Dendritic cell treated with granulocyte-macrophage colony-stimulating factor and Interleukin-4, amounts not matched to agents 40 ng/mL and 50 ng/mL, for 4 days (primary cell): ENCODE results near the gene ERI3.

Source experiments
- H3K27ac Mint-ChIP-seq: one replicate; pipeline ENCODE4 v1.8.0; 2022; ENCODE audit warnings: mild to moderate bottlenecking, mixed read lengths
- H3K27me3 Mint-ChIP-seq: one replicate; pipeline ENCODE4 v1.8.0; 2022; ENCODE audit warnings: mild to moderate bottlenecking, mixed read lengths
- H3K36me3 Mint-ChIP-seq: one replicate; pipeline ENCODE4 v1.8.0; 2022; ENCODE audit warnings: low read depth, mixed read lengths
- H3K4me1 Mint-ChIP-seq: one replicate; pipeline ENCODE4 v1.8.0; 2022; ENCODE audit warnings: low read depth, mixed read lengths
- H3K4me3 Mint-ChIP-seq: one replicate; pipeline ENCODE4 v1.8.0; 2022; ENCODE audit warnings: mild to moderate bottlenecking, moderate library complexity, mixed read lengths
- H3K9me3 Mint-ChIP-seq: one replicate; pipeline ENCODE4 v1.8.0; 2022; ENCODE audit warnings: mixed read lengths
- intact Hi-C: fragments of 100-400 bp; cut with micrococcal nuclease; formaldehyde crosslinking; loops from one replicate; pipeline ENCODE4 v1.15.0; 2022

ERI3 gene

DNA sequence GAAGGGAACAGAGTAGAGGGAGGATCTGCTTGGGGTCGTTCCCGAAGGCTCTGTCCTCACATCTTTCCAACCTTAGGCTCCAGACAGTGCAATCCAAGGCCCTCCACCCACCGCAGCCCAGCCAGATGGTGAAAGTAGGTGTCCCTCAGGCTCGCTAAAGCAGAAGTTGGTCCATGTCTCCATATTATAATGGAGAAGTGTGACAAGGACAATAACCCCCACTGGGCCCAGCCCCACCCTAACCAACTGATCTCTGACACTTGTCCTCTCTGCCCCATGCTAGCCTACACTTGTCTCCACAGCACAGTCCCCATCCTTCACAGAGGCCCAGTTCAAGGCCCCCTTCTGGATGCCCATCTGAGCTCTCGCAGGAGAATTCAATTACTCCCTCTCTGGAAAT lies 93.1 kb downstream of the ERI3 start:
- Mint-ChIP-seq H3K9me3 (no peaks in the 10 kb centered on the region), H3K27me3 (no peaks in the 10 kb centered on the region), H3K36me3 (no peaks in the 10 kb centered on the region), H3K4me3 (no peak overlapping the region), H3K4me1 (peaks cover 64% of the 10 kb centered on the region), H3K27ac (peak overlapping the region; percentile 82)
- intact Hi-C loops: no loop called here

DNA sequence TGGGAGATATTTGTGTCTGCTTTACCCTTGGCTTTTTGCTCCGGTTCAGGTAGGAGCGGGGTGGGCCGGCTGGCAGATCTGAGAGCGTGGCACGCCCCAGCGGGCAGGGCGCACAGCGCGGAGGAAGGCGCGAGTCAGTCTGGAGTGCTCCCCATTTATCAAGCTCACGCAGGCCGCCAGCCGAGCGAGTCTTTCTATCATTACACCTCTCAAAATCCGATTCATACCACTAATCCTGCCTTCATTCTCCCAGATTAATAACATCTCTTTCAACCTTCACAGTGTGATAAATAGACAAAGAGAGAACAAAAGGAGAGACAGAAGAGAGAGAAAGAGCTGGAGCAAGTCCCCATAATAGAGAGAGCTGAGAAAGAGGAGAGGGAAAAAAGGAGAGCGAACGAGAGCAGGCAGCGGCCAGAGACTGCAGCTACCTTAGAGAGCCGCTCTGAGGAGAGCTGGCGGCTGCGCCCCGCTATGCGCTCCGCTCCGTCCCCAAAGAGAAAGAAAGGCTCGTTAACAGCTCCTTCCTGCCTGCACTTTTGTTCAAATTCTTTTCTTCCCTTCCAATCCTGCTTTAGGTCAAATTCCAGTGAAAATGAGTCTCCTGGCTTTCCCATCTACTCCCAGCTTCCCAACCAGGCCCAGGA lies 93.8 kb downstream of the ERI3 start:
- Mint-ChIP-seq H3K4me3 (no peak overlapping the region), H3K36me3 (no peaks in the 10 kb centered on the region), H3K9me3 (no peaks in the 10 kb centered on the region), H3K27ac (peak overlapping the region; percentile 82), H3K27me3 (no peaks in the 10 kb centered on the region), H3K4me1 (peaks cover 57% of the 10 kb centered on the region)
- intact Hi-C loops: no loop called here

DNA sequence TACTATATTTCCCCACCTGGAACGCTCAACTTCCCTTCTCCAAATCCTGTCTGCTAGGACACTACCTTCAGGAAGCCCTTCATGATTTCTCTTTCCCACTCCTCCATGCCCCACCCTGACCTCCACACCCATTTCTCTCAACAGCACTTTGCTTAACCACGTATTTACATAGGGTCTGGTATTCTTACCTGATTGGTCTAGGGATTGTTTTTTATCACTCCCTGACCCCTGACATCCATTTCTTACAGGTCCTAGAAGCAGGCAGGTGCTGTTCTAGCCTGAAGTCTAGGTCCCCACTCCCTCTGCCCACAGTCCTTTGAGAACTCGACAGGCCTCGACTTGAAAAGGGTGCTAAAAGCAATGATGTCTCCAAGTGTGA lies 94.3 kb downstream of the ERI3 start:
- intact Hi-C loops: no loop called here
- Mint-ChIP-seq H3K9me3 (no peaks in the 10 kb centered on the region), H3K4me3 (no peak overlapping the region), H3K36me3 (no peaks in the 10 kb centered on the region), H3K27me3 (no peaks in the 10 kb centered on the region), H3K27ac (no peak overlapping the region), H3K4me1 (peaks cover 52% of the 10 kb centered on the region)

DNA sequence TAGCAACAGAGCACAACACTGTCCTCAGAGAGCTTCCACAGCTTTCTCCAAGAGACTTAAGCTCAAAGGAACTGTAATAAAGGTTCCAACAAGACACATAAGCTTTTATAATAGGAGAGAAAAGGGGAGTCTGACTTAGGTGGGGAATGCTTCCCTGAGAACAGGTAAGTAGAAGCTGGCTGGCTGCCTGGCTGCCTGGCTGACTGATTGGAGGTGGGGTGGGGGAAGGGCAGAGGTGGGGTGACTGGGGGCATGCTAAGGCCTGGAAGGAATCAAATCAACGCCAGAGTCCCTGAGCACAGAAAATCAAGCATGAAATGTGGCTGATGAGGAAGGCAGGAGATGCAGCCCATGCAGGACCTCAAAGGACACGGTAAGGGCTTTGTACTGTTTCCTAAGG lies 96.0 kb downstream of the ERI3 start:
- H3K36me3 Mint-ChIP-seq: no peaks in the 10 kb centered on the region
- H3K4me1 Mint-ChIP-seq: peaks cover 35% of the 10 kb centered on the region
- H3K4me3 Mint-ChIP-seq: no peak overlapping the region
- intact Hi-C loops: no loop called here
- H3K27me3 Mint-ChIP-seq: no peaks in the 10 kb centered on the region
- no peak overlapping the region for H3K27ac Mint-ChIP-seq
- no peaks in the 10 kb centered on the region for H3K9me3 Mint-ChIP-seq

DNA sequence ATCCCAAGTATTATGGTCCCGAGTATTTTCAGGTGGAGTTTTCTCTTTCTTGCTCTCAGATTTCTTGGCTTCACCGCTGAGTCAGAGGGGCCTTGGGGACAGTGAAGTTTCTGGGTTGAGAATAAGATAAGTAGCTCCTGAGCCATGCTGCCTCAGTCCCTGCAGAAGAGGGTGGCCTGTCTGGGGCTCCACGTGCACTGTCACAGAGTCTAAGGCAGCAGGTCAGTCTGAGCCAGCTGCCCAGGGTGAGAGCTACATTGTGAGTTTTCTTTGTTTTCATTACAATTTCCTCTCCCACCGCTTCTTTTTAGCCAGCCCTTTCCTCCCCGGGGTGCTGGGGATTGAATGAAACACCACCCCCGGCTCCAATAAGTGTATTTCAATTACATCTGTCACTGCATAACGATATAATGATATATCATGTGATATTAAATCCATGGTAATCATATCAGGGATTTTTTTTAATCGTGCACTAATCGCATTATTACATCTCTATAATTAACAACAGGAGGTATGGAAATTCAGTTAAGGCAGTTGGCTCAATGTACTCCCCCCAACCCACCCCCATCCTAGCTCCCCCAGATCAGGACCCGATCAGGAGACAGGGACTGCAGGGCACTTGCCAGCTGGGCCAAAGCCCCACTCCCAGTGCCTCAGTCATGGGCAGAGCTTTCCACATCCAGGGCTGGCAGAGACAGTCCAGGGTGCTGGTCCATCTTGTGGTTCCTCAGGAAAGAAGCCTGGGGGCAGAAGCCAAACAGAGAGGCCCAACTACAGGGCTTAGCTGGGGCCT lies 98.1 kb downstream of the ERI3 start:
- Mint-ChIP-seq H3K27me3 (no peaks in the 10 kb centered on the region), H3K9me3 (no peaks in the 10 kb centered on the region), H3K4me1 (peaks cover 14% of the 10 kb centered on the region), H3K36me3 (no peaks in the 10 kb centered on the region), H3K27ac (no peak overlapping the region), H3K4me3 (no peak overlapping the region)
- intact Hi-C loops: no loop called here

DNA sequence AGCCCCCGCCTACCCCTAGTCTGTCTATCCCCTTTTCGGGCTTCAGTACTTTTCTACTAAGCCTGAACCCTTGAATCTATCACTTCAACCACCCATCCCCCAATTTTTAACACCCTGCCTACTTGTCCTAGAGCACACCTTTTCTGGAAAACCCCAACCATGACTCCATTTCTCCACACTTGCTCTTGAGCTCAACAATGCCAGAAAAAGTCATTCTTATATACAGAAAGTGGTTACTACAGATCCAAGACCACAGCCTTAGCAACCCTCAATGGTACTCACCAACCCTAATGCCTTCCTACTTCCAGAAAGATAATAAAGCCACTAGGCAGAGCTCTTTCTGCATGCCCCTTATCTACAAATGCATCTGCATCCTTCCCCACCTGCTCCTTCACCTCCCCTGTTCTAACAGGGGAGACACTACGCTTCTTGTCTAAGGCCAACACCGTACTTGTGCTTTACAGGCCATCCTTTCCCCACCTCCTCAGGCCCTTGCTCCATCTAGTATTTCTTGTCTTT lies 100.6 kb downstream of the ERI3 start:
- no peaks in the 10 kb centered on the region for H3K4me1 Mint-ChIP-seq
- no peaks in the 10 kb centered on the region for H3K27me3 Mint-ChIP-seq
- intact Hi-C loops: no loop called here
- H3K27ac Mint-ChIP-seq: no peak overlapping the region
- no peak overlapping the region for H3K4me3 Mint-ChIP-seq
- peaks cover 8% of the 10 kb centered on the region for H3K36me3 Mint-ChIP-seq
- no peaks in the 10 kb centered on the region for H3K9me3 Mint-ChIP-seq

DNA sequence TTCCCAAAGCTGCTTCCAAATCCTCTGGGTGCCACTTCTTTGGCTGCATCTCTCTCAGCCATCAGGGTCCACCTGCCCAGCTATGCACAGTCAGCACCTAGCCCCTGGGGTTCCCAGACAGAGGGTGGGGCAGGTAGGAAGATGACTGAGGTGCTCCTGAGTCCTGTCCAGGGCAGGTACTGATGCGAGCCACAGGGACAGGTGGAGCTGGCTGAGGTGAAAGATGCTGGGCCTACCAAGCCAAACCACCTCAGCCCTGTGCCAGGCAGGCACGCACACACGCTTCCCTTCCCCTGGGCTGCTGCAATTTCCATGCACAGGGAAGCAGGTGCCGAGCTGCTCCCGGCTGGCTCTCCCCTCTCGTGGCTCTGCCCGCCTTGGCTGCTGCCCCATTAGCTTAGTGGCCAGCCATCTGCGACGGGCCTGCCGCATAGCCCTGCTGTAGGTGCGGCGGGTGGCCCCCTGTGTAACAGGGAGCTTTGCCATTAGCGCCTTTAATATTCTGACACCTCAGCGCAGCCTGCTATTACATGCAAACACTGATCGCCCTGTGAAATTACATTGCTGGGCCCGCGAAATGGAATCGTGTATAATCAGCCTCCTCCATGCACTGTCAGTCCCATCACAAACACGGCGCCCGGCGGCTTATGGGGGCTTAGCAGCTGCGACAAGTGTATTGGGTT lies 102.9 kb downstream of the ERI3 start:
- Mint-ChIP-seq H3K4me3 (no peak overlapping the region), H3K27me3 (no peaks in the 10 kb centered on the region)
- intact Hi-C loops: no loop called here

DNA sequence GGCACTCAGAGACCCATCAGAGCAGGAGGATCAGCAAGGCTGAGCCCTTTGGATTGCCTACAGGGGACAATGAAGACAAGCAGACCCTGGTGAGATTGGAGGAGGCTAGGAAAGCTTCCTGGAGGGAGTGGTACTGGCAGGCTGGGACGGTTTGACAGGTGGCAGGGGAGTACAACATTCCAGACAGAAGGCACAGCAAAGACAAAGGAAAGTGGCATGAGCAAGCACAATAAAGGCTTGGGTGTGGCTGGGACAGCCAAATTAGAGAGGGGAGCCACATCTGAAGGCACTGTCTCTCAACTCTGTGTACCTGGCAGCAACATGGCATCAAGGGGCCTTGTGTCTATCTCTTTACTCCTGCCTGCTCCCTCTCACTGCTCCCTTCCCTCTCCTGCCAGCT lies 103.6 kb downstream of the ERI3 start:
- Mint-ChIP-seq H3K4me3 (no peak overlapping the region), H3K27ac (no peak overlapping the region), H3K9me3 (no peaks in the 10 kb centered on the region), H3K27me3 (no peaks in the 10 kb centered on the region), H3K4me1 (no peaks in the 10 kb centered on the region), H3K36me3 (peaks cover 17% of the 10 kb centered on the region)
- intact Hi-C loops: no loop called here

More for the DNA sequence above, 102.9 kb downstream of the ERI3 start:
- Mint-ChIP-seq H3K36me3 (peaks cover 15% of the 10 kb centered on the region), H3K9me3 (no peaks in the 10 kb centered on the region), H3K4me1 (no peaks in the 10 kb centered on the region), H3K27ac (no peak overlapping the region)

DNA sequence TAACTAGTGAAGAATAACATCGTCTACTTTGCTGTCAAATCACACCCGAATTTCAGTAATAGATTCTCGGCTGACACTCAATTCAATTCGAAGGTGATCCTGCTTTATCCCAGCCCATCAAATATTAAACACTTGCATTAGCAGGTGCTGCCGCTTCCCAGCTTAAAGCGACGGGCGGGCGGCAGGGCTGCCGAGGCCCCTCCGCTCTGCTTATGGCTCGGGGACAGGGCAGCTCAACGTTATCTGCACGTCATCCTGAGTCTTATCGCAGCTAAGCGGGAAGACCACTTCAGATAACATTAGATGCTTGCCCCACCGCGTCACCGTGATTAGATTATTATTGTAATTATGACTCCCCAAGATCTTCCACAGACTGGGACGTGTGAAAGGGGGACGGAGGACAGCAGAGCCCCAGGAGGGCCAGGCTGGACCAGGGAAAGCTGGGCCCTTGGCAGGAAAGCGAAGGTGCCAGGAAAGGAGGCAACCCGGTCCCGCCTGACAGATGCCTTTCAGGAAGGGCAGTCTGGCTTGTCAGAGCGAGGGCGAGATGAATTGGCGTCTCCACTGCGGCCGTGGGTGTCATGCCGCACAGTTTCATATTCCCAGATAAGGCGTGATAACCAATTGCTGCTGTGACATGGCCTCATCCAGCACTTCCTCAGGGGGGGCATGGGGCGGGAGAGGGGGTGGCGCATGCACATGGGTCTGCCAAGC lies 104.8 kb downstream of the ERI3 start:
- intact Hi-C loops: no loop called here
- H3K4me3 Mint-ChIP-seq: no peak overlapping the region
- H3K9me3 Mint-ChIP-seq: no peaks in the 10 kb centered on the region

DNA sequence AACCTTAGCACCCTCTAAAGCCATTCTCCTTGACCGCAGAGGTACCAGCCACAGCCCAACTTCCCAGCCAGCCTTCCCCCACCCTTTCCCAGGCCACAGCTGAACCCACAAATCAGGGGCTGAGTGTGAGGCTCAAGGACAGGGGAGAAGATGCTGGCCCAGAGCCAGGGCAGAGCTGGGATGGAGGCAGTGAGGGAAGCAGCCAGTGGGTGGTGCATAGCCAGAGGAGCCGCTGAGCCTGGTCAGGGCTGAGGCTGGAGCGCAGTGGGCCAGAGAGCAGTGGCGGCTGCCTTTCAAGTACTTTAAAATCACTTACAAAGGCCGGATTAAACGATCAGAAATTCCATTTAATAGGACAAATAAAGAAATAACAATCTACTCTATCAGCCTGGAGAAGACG lies 105.5 kb downstream of the ERI3 start:
- Mint-ChIP-seq H3K9me3 (no peaks in the 10 kb centered on the region), H3K27me3 (no peaks in the 10 kb centered on the region), H3K4me1 (peaks cover 8% of the 10 kb centered on the region), H3K4me3 (no peak overlapping the region), H3K36me3 (peaks cover 34% of the 10 kb centered on the region), H3K27ac (no peak overlapping the region)
- intact Hi-C loops: no loop called here

More for the DNA sequence above, 104.8 kb downstream of the ERI3 start:
- Mint-ChIP-seq H3K36me3 (peaks cover 27% of the 10 kb centered on the region), H3K27me3 (no peaks in the 10 kb centered on the region), H3K4me1 (peaks cover 8% of the 10 kb centered on the region), H3K27ac (no peak overlapping the region)

DNA sequence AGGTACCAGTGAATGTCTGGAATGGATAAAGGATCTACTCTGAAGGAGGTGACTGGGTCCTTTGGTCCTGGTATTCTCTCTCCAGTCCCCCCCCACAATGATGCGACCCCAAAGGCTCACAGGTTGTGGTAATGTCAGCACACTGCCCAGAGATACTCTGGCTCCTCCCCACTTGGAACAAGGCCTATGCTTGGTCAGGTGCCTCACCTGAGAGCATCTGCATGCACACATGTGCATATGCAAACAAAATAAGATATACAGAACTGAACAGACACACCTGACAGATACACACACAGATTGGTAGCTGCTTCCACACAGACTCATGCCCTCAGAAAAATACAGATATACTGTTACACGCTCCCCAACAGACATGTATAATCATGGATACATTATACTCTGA lies 108.3 kb downstream of the ERI3 start:
- peaks cover 8% of the 10 kb centered on the region for H3K4me1 Mint-ChIP-seq
- intact Hi-C loops: no loop called here
- H3K4me3 Mint-ChIP-seq: no peak overlapping the region
- no peak overlapping the region for H3K27ac Mint-ChIP-seq
- H3K36me3 Mint-ChIP-seq: peaks cover 50% of the 10 kb centered on the region
- H3K27me3 Mint-ChIP-seq: no peaks in the 10 kb centered on the region
- H3K9me3 Mint-ChIP-seq: no peaks in the 10 kb centered on the region

DNA sequence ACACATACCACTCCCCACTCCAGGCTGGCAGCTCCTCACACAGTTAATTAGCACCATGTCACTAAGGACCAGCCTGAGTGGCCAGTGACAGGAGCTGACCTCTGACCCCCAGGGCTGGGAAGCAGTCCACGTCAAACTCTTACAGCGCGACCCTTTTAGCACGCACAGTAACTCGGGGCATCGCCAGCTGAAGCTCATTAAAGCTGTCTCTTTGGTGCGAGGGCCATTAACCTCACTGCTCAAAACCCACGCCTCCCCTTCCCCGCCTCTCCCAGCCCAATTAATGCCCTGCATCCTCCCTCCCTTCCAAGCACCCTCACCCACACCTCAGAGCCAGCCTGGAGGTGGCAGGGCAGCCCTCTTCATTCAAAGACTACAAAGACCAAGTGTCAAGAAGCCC lies 110.1 kb downstream of the ERI3 start:
- Mint-ChIP-seq H3K4me1 (peaks cover 11% of the 10 kb centered on the region), H3K4me3 (no peak overlapping the region), H3K27me3 (no peaks in the 10 kb centered on the region), H3K9me3 (no peaks in the 10 kb centered on the region), H3K36me3 (peaks cover 57% of the 10 kb centered on the region), H3K27ac (no peak overlapping the region)
- intact Hi-C loops: no loop called here

DNA sequence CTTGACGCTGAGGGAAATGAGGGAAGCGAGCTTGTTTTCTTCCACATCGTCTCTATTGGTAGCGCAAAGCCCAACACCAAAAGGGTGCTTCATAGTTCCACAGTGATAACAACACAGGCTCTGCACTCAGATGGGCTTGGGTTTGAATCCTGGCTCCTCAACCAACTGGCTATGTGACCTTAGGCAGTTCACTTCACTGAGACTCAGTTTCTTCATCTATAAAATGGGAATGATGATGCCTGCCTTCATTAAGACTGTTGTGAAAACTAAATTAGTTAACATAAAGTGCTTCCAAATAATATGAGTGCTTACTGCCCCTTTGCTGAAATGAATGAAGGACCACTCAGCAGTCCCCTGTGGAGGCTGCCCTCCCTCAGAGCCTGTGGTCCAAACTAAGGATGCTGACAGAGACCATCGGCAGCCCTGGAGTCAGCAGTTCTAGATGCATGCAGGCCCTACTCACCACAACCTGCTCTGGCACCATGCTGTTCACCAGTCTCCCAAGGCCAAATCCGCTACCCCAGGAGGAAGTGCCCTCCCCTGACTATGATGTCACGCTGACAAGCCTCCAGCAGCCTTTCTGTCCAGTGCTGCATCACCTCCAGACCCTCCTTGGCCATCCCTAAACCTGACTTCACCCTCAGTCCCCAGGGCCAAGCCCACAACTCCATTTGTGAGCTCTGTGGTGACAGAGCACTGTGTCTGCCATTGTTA lies 111.1 kb downstream of the ERI3 start:
- Mint-ChIP-seq H3K4me3 (no peak overlapping the region), H3K9me3 (no peaks in the 10 kb centered on the region), H3K4me1 (peaks cover 21% of the 10 kb centered on the region), H3K27ac (no peak overlapping the region), H3K36me3 (peaks cover 57% of the 10 kb centered on the region), H3K27me3 (no peaks in the 10 kb centered on the region)
- intact Hi-C loops: no loop called here
